Measurements from ENCODE around the gene DIAPH2. TPM values are rescaled to one million over a fixed set of nuclear protein-coding genes. Genes with fewer than 3 reads are reported as not detected.

The DIAPH2 gene
- total and polyA plus RNA-seq, 2 experiments from 2014 or later: 7.5 to 8.1 TPM

GRCh38 chrX:97158269-97158668 lies 473.6 kb downstream of the DIAPH2 start:
- Histone ChIP-seq H3K9me2 (ENCODE audit: insufficient read depth) (no peaks in the 10 kb centered on the region), H3K4me3 (no peak overlapping the region), H3K4me2 (ENCODE audit: unreplicated experiment) (no peak overlapping the region), H3K9me3 (ENCODE audit: low read depth) (no peaks in the 10 kb centered on the region), H3K4me1 (ENCODE audit: insufficient read depth) (peaks cover 6% of the 10 kb centered on the region; the same call in 1 of the 2 replicates), H3K36me3 (ENCODE audit: low read depth) (no peaks in the 10 kb centered on the region), H3F3A (ENCODE audit: insufficient read depth) (no peaks in the 10 kb centered on the region), H2AFZ (no peak overlapping the region), H3K27me3 (replicated peaks; ENCODE audit: insufficient read depth) (no peaks in the 10 kb centered on the region), H3K79me2 (ENCODE audit: insufficient read depth) (no peaks in the 10 kb centered on the region), H4K20me1 (ENCODE audit: insufficient read depth) (no peaks in the 10 kb centered on the region), H3K9ac (no peak overlapping the region), H3K27ac (no peak overlapping the region)
- in situ Hi-C loops (cut with MboI): no loop called here
- DNase-seq: peak; percentile 29
- 35 to 42% methylated on average over 4 of the region's 4 CpGs for WGBS, 2 experiments (ENCODE audit: low coverage in 1 of 2, low lambda C conversion rate in 2 of 2, missing lambda C conversion rate in 2 of 2)
- no peak for TF ChIP-seq EZH2 (IDR thresholded peaks at IDR 0.05; ENCODE audit: insufficient read depth, poor library complexity, severe bottlenecking)
- no peak for TF ChIP-seq EZH2phosphoT487 (IDR thresholded peaks at IDR 0.05; ENCODE audit: insufficient read depth, low read depth)

DNA sequence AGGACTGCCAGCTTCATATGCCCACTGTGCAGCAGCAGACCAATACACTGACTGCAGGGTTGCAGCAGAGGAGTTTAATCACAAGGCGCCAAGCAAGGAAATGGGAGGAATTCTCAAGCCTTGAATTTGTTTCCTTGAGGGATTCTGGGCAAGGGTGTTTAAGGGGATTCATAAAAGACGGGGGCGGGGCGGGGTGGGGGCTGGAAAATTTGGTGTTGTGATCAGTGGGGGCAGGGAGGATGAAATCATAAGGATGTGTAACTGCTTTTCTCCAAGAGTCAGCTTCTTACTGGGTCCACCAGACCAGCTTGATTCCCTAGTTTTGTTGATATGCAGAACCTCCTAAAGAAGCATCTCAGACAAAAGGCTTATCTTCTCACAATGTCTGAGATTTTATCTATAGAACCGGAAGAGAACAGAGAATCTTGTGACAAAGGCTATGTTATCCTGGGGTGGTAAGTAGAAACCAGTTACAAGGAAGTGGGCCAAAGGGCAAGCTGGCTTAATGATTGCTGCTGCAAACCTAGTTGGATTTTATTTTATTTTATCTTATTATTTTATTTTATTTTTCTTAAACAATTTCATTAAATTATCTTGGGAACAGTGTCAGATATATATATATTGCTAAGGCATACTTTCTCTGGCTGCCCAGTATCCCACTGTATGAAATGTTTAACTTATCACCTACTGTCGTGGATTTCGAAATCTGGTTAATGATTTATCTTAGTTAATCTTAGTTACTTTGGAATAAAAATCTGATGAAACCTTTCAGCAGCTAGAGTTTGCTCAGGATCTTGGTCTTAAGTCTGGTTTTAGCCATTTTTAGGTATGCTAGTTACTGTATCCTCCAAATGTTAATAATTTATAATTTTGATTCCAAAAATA lies 475.5 kb downstream of the DIAPH2 start:
- Histone ChIP-seq H3K27me3 (replicated peaks; ENCODE audit: insufficient read depth) (no peaks in the 10 kb centered on the region), H3K36me3 (ENCODE audit: low read depth) (no peaks in the 10 kb centered on the region), H3F3A (ENCODE audit: insufficient read depth) (no peaks in the 10 kb centered on the region), H3K27ac (no peak overlapping the region), H3K4me2 (ENCODE audit: unreplicated experiment) (no peak overlapping the region), H4K20me1 (ENCODE audit: insufficient read depth) (no peaks in the 10 kb centered on the region), H3K79me2 (ENCODE audit: insufficient read depth) (no peaks in the 10 kb centered on the region), H3K4me3 (no peak overlapping the region), H2AFZ (no peak overlapping the region), H3K4me1 (ENCODE audit: insufficient read depth) (peaks cover 6% of the 10 kb centered on the region; the same call in 1 of the 2 replicates), H3K9me3 (ENCODE audit: low read depth) (no peaks in the 10 kb centered on the region), H3K9me2 (ENCODE audit: insufficient read depth) (no peaks in the 10 kb centered on the region), H3K9ac (no peak overlapping the region)
- no peak for DNase-seq
- in situ Hi-C loops (cut with MboI): no loop called here
- TF ChIP-seq EZH2 (IDR thresholded peaks at IDR 0.05; ENCODE audit: insufficient read depth, poor library complexity, severe bottlenecking) (no peak), EZH2phosphoT487 (IDR thresholded peaks at IDR 0.05; ENCODE audit: insufficient read depth, low read depth) (no peak)
- WGBS, 2 experiments (ENCODE audit: low coverage in 1 of 2, low lambda C conversion rate in 2 of 2, missing lambda C conversion rate in 2 of 2): 89 to 96% methylated on average over 3 to 7 of the region's 7 CpGs

- no peaks in the 10 kb centered on the region for H3K9me2 ChIP-seq (ENCODE audit: insufficient read depth)
- no peak for DNase-seq
- H3K9me3 ChIP-seq (ENCODE audit: low read depth): no peaks in the 10 kb centered on the region
- 97 to 100% methylated on average over 1 of the region's 1 CpG for WGBS, 2 experiments (ENCODE audit: low coverage in 1 of 2, low lambda C conversion rate in 2 of 2, missing lambda C conversion rate in 2 of 2)
- H3K4me2 ChIP-seq (ENCODE audit: unreplicated experiment): no peak overlapping the region
- no peaks in the 10 kb centered on the region for H3K36me3 ChIP-seq (ENCODE audit: low read depth)
- no peaks in the 10 kb centered on the region for H3K79me2 ChIP-seq (ENCODE audit: insufficient read depth)
- no peaks in the 10 kb centered on the region for H3K27me3 ChIP-seq (replicated peaks; ENCODE audit: insufficient read depth)
- no peaks in the 10 kb centered on the region for H4K20me1 ChIP-seq (ENCODE audit: insufficient read depth)
- H2AFZ ChIP-seq: no peak overlapping the region
- H3K4me1 ChIP-seq (ENCODE audit: insufficient read depth): no peaks in the 10 kb centered on the region
- TF ChIP-seq EZH2 (IDR thresholded peaks at IDR 0.05; ENCODE audit: insufficient read depth, poor library complexity, severe bottlenecking): no peak
- no peak for TF ChIP-seq EZH2phosphoT487 (IDR thresholded peaks at IDR 0.05; ENCODE audit: insufficient read depth, low read depth)
- no peak overlapping the region for H3K4me3 ChIP-seq
- H3K27ac ChIP-seq: no peak overlapping the region
- in situ Hi-C loops (cut with MboI): no loop called here
- no peaks in the 10 kb centered on the region for H3F3A ChIP-seq (ENCODE audit: insufficient read depth)
- H3K9ac ChIP-seq: no peak overlapping the region
These were observed 482.7 kb downstream of the DIAPH2 start for GRCh38 chrX:97167333-97167732.

- no peak overlapping the region for H2AFZ ChIP-seq
- WGBS, 2 experiments (ENCODE audit: low coverage in 1 of 2, low lambda C conversion rate in 2 of 2, missing lambda C conversion rate in 2 of 2): 100% methylated on average over 2 of the region's 2 CpGs
- no peak for DNase-seq
- H3K4me1 ChIP-seq (ENCODE audit: insufficient read depth): no peaks in the 10 kb centered on the region
- no peak overlapping the region for H3K9ac ChIP-seq
- no peaks in the 10 kb centered on the region for H3K79me2 ChIP-seq (ENCODE audit: insufficient read depth)
- no peaks in the 10 kb centered on the region for H3K9me2 ChIP-seq (ENCODE audit: insufficient read depth)
- no peaks in the 10 kb centered on the region for H3F3A ChIP-seq (ENCODE audit: insufficient read depth)
- no peak overlapping the region for H3K4me2 ChIP-seq (ENCODE audit: unreplicated experiment)
- in situ Hi-C loops (cut with MboI): no loop called here
- H3K27ac ChIP-seq: no peak overlapping the region
- H3K27me3 ChIP-seq (replicated peaks; ENCODE audit: insufficient read depth): no peaks in the 10 kb centered on the region
- H3K9me3 ChIP-seq (ENCODE audit: low read depth): no peaks in the 10 kb centered on the region
- H4K20me1 ChIP-seq (ENCODE audit: insufficient read depth): no peaks in the 10 kb centered on the region
- no peaks in the 10 kb centered on the region for H3K36me3 ChIP-seq (ENCODE audit: low read depth)
- no peak overlapping the region for H3K4me3 ChIP-seq
- TF ChIP-seq EZH2 (IDR thresholded peaks at IDR 0.05; ENCODE audit: insufficient read depth, poor library complexity, severe bottlenecking): no peak
- no peak for TF ChIP-seq EZH2phosphoT487 (IDR thresholded peaks at IDR 0.05; ENCODE audit: insufficient read depth, low read depth)
These were observed 484.0 kb downstream of the DIAPH2 start for GRCh38 chrX:97168646-97169045.

All from GM23248 (cell line).